GM18861 (cell line): ENCODE measurements around the gene SPOCK1.

Experiments used
- ATAC-seq: cut with Tn5 transposase; IDR thresholded peaks from one replicate; pipeline ENCODE4 v1.9.1; 2021; ENCODE audit not compliant: unreplicated experiment

SPOCK1 gene

DNA sequence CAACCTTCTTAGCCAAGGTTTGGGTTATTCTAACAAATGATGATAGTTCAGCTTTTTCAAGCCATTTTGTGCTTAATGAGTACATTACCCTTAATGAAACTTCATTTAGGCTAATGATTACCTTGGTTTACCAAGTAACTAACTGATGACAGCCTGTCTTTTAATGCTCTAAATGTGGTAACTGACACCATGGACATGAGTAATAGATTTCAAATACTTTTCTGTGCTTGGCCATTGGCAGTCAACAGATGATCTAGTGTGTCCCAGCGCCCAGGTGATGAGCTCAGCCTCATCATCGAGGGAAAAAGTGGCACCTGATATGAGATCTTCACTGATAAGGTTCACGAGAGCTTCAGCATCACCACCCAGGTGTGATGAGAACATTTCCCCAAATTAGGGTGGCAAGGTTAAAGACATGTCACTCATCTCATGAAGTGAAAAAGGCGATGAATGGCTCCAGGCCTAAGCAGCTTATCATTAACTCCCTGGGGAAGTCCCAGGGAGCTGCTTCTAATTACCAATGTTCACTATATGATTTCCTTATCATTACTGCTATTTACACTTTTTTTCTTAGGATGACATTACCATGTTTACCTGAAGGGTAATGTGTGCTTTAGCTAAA lies 296.0 kb downstream of the SPOCK1 start:
- ATAC-seq: peak; percentile 56

- ATAC-seq: no peak
These were observed 297.2 kb downstream of the SPOCK1 start for GRCh38 chr5:137201876-137202275.

GRCh38 chr5:137200906-137201700 lies 298.0 kb downstream of the SPOCK1 start:
- ATAC-seq: no peak

- ATAC-seq: no peak
These were observed 299.2 kb downstream of the SPOCK1 start for GRCh38 chr5:137199966-137200365.

- no peak for ATAC-seq
These were observed 299.9 kb downstream of the SPOCK1 start for GRCh38 chr5:137199201-137199600.

- ATAC-seq: no peak
These were observed 303.6 kb downstream of the SPOCK1 start for GRCh38 chr5:137195483-137195882.

DNA sequence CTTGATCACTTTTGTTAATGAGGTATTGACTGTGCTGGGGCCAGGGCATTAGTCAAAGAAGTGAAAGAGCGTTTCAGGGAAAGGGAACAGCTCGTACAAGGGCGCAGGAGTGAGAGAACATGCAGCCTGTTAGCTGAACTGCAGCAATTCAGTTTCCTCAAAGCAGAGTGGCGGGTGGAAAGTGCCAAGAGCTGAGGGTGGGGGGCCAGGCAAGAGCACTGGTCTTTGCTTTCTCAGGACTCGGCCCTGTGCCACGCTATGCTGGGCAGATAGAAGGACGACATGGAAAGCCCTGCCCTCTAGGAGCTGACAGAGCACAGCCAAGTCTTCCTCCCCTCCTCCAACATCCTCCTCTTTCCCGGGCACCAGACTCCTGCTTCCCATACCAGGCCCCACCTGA lies 304.8 kb downstream of the SPOCK1 start:
- ATAC-seq: no peak

GRCh38 chr5:137192293-137192743 lies 306.8 kb downstream of the SPOCK1 start:
- no peak for ATAC-seq

- ATAC-seq: no peak
These were observed 307.9 kb downstream of the SPOCK1 start for GRCh38 chr5:137191179-137191578.

- ATAC-seq: no peak
These were observed 308.7 kb downstream of the SPOCK1 start for GRCh38 chr5:137190441-137190840.

DNA sequence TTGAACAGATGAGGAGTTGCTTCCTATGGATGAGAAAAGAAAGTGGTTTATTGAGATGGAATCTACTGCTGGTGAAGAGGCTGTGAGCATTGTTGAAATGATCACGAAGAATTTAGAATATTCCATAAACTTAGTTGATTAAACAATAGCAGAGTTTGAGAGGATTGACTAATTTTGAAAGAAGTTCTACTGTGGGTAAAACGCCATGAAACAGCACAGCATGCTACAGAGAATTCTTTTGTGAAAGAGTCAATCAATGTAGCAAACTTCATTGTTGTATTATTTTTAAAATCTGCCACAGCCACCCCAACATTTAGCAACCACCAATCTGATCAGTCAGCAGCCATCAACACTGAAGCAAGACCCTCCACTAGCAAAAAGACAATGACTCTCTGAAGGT lies 309.1 kb downstream of the SPOCK1 start:
- no peak for ATAC-seq

GRCh38 chr5:137188566-137188965 lies 310.6 kb downstream of the SPOCK1 start:
- ATAC-seq: no peak

DNA sequence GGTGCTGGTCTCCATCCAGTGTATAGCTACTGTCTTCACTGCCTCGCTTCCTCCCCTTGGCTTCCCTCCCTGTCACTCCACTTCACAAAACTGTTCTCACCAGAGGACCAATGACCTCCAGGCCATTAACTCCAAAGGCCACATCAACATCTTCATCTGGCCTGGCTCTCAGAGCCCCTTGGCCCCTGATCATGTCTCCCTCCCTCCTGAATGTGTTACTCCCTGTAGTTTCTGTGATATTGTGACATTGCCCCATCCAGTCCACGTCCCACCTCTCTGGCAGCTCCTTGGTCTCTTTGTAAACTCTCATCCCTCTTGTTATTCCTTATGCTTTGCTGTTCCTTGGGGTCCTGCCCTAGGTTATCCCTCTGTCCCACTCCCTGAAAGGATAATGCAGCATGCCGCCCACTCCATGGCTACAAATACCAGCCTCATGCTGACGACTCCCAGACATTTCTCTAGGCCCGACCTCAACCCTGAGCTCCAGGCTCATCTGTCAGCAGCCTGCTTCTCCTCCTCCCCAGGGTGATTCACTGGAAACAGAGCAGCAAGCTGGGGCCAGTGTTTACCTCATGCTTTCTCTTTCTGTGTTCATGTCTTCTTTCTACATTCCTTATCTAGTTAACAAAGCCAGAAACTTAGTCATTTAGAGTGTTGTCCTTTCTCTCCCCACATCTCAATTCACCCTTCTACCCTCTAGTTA lies 312.2 kb downstream of the SPOCK1 start:
- no peak for ATAC-seq

GRCh38 chr5:137185193-137185592 lies 313.9 kb downstream of the SPOCK1 start:
- ATAC-seq: no peak

GRCh38 chr5:137184734-137185133 lies 314.4 kb downstream of the SPOCK1 start:
- ATAC-seq: no peak

DNA sequence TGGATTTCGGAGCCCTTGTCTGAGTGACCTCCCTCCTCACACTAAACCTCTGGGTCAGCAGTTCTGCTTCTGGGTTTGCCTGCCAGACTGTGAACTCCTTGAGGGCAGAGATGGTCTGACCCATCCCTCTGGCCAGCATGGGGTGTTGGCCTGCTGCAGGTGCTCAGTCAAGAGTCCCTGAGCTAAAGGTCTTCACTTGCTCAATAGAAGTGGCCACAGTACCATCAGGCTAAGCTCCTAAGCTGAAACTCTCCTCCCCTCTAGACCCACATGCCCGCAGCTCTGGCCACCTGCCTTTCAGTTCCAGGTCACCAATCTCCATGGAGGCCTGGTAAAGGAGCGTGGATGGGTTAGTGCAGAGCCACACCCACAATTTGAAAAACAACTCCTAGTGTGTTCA lies 316.6 kb downstream of the SPOCK1 start:
- no peak for ATAC-seq

DNA sequence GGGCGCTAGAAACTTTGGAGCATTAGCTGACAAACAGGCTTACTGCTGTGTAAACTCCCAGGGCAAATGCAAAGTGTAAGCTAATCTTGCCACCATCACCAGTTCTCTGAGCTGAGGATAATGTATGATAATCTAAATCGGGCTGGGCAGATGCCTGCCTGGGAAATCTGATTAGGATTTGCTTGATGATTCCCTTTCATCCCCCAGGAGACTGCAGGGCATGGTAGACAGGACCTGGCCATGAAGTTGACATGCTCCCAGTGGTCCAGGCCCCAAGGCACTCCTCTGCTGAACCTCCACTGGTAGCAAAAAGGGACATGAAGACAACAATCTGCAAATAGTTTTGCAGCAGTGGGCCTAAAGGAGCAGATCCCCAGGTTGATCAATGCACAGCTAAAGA lies 317.5 kb downstream of the SPOCK1 start:
- no peak for ATAC-seq

GRCh38 chr5:137179203-137179602 lies 319.9 kb downstream of the SPOCK1 start:
- no peak for ATAC-seq

GRCh38 chr5:137176609-137177008 lies 322.5 kb downstream of the SPOCK1 start:
- ATAC-seq: no peak

GRCh38 chr5:137176126-137176525 lies 323.0 kb downstream of the SPOCK1 start:
- ATAC-seq: no peak

- ATAC-seq: no peak
These were observed 324.9 kb downstream of the SPOCK1 start for GRCh38 chr5:137174196-137174595.

DNA sequence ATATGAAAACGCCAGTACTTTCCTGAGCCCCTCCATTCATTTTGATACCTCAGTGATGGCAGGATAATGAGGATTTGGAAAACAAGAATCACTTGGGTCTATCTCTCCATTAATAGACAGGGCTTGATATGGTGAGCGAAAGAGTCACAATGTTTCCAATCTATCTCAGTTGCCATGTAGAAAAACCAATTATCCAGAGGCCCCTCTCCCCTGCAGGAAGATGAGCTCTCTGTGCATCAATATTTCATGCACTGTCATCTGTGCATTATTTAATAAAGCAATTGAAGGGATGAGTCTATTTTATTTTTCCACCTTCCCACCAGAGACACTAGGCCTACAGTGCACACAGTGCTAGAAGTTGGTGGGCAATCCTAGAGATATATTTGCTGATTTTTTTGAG lies 326.9 kb downstream of the SPOCK1 start:
- no peak for ATAC-seq
